HG03521 (cell line): Measurements from ENCODE around the gene DOHH.

ENCODE experiments used
- ATAC-seq: cut with Tn5 transposase; IDR thresholded peaks from one replicate; pipeline ENCODE4 v1.9.1; 2021; ENCODE audit warnings: mild to moderate bottlenecking, moderate library complexity; ENCODE audit not compliant: unreplicated experiment

The DOHH gene

DNA sequence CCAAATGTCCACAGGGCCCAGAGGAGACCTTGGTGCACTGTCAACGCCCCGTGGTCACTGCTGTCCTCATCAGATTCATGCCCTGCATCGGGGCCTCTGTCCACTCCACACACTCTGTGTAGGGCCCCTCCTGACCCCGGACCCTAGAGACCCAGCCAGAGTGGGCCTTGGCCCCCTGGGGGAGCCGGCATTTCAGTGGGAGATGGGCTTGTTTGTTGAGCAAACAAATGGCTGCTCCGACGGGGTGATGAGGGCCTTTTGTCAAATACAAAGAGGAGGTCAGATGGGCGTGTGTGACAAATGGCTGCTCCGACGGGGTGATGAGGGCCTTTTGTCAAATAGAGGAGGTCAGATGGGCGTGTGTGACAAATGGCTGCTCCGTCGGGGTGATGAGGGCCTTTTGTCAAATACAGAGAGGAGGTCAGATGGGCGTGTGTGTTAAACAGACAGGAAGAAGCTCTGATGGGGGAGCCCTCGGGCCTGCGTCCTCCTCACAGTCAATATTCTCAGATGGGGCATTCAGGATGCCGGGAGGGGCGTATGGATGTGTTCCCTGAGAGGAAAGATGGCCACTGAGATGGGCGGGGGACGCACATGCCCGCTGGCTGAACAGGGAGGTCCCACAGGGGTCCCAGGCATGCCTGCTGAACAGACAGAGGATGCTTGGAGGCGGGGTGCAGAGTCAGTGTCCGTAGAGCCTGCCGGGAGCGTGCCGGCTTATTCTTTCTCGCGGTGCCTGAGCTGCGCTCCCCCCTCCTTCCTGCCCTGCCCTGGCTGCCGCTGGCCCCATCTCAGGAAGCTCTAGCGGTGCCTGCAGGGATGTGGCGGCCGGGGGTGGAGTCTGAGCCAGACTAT lies 56.4 kb downstream of the DOHH start:
- ATAC-seq, result no peak

DNA sequence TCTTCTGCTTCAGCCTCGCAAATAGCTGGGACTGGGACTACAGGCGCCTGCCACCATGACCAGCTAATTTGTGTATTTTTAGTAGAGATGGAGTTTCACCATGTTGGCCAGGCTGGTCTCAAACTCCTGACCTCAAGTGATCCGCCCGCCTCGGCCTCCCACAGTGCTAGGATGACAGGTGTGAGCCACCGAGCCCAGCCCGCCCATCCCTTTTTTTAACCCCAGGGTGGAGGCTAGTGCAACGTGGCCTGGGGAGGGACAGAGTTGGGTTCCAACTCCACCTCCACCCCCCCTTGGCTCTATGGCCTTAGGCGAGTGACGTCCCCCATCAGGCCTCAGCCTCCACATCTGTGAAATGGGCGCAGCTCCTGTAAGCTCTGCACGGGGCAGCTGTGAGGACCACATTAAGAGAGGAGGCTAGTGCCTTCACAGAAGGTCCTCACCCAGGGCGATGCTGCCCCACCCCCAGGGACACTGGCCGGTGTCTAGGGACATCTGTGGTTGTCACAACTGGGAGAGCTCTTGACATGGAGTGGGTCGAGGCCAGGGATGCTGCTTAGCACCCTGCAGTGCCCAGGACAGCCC lies 57.9 kb downstream of the DOHH start:
- no peak for ATAC-seq

DNA sequence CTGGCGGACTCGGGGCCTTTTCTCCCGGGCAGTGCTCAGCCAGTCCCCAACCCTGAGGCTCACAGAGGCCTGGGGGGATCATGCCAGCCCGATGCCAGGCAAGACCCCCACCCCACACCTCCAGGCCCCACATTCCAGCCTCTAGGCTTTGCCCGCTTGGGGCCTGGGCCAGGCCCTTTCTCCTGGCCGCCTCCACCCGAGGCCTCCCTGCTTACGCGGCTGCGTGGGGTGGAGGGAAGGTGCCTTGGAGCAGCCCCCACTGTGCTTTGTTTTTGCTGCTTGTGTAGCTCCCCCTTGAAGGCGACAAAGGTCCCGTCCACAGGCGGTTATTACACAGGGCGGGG lies 58.5 kb downstream of the DOHH start:
- no peak for ATAC-seq

DNA sequence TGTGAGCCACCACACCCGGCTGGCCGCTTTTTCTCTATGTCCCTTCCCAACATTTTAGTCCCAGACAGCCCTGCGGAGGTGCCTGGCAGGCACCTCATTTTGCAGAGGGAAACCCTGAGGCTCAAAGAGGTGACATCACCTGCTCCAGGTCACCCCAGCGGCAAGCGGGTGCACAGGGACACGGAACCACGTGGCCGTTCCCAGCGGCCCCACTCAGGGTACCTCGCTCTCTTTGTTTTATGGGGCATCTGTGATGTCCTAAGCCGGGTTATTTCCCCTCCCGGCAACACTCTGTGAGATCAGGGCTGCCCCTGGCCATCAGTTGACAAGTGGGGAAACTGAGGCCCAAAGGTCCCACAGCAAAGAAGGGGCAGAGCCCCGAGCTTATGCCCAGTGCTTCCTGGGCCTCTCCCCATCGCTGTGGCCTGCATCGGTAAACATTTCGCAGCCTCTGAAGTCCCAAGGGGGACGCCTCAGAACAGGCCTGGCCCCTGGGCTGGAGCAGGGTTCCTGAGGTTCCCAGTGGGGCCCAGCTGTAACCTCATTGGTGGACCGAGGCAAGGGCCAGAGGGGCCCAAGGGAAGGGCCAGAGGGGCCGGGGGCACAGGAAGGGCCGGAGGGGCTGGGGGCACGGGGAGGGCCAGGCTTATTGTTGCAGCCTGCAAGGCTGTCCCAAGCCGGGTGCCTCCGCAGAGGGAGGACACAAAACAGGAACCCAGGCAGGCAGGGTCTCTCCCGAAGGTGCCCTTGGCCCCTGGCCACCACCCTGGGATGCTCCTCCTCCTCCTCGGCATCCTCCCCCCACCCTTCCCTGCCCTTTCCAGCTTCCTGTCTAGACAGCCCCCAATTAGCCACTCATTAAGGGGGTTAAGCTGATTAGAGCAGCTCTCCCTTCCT lies 59.1 kb downstream of the DOHH start:
- no peak for ATAC-seq
